IPS-NIHi11 (cell line): ENCODE data around the gene MMP15.

Experiments used
- DNase-seq: peaks from one replicate; pipeline ENCODE4 v3.0.0; 2012; ENCODE audit warnings: mixed read lengths, low spot score

MMP15 gene

GRCh38 chr16:58035356-58036170 is 10.0 kb downstream of the MMP15 start:
- no peak for DNase-seq

DNA sequence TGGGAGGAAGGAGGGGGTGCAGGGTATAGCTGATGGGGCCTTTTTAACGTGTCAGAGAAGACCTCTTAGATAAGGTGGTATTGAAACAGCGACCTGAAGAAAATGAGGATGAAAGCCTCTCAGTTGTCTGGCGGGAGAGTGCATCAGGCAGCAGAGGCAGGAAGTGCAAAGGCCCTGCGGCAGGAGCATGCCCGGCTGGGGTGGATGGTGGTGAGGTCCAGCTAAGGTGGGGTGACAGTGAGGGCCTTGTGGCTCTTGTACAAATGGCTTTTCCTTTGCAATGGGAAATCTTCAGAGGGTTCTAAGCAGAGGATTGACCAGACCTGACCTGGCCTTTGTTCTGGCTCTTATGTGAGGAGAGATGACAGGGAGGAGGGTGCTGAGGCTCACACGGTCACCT is 11.4 kb downstream of the MMP15 start:
- no peak for DNase-seq

DNA sequence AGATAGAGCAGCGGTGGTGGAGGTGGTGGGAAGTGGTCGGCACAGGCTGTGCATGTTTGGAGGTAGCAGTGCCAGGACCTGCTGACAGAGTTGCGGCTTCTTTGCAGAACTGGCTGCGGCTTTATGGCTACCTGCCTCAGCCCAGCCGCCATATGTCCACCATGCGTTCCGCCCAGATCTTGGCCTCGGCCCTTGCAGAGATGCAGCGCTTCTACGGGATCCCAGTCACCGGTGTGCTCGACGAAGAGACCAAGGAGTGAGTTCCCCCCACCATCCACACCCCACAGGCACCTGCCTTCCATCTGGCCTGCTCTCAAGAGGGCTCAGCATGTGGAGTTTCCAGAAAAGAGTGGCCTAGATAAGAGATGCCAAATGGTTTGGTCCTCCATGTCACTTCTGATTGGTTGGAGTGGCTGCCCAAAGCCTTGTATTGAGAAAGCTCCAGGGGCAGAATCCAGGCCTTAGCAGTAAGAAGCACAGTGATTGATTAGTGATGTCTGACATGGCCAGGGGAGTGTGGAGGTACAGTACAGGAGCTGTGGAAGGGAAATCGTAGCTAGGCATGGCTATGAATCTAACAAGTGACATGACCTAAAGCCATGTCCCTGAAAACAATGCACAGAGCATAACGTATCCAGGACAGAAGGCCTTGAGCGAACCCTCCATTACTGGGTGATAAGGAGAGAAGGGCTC is 12.0 kb downstream of the MMP15 start:
- no peak for DNase-seq

- no peak for DNase-seq
These were observed 12.7 kb downstream of the MMP15 start for GRCh38 chr16:58038219-58038641.

GRCh38 chr16:58039829-58040495 is 14.4 kb downstream of the MMP15 start:
- no peak for DNase-seq

DNA sequence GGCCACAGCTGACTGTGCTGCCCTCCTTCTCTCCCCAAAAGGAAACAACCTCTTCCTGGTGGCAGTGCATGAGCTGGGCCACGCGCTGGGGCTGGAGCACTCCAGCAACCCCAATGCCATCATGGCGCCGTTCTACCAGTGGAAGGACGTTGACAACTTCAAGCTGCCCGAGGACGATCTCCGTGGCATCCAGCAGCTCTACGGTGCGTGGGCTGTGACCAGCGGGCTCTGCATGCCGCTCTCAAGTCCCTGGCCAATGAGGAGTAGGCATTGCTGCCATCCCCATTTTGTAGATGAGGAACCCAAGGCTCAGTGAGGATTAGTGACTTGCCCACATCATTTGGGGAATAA is 14.9 kb downstream of the MMP15 start:
- no peak for DNase-seq

DNA sequence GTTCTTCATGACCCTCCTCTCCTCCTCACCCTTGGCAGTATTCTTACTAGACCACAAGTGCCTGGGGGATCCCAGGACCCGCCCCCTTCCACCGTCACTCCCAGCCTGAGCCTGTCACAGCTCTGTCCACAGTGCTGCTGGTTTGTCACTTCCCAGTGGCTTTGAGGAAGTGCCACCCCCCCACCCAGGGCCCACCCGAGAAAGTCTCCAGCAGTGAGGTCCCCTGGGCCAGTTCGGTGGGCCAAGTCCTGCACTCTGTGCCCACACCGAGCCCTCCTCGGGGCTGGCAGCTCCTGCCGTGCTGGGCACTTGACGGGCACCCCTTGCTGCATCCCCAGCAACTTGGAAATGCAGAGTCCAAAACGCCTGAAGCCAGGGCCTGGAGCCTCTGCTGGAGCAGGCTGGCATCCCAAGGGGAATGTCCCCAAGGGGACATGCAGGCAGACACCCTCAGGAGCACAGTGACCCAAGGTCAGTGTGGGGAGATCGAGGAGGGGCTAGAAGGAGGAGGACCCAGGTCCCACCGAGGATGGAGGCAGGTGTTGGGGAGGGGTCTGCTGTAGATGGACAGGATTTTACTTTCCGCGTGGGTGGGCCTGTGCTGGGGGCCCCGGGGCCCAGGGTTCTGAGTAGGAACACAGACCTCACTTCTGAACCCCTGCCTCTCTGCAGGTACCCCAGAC is 15.5 kb downstream of the MMP15 start:
- DNase-seq, result no peak

- no peak for DNase-seq
These were observed 16.0 kb downstream of the MMP15 start for GRCh38 chr16:58041628-58041955.

GRCh38 chr16:58042001-58042885 is 16.7 kb downstream of the MMP15 start:
- DNase-seq, result no peak

DNA sequence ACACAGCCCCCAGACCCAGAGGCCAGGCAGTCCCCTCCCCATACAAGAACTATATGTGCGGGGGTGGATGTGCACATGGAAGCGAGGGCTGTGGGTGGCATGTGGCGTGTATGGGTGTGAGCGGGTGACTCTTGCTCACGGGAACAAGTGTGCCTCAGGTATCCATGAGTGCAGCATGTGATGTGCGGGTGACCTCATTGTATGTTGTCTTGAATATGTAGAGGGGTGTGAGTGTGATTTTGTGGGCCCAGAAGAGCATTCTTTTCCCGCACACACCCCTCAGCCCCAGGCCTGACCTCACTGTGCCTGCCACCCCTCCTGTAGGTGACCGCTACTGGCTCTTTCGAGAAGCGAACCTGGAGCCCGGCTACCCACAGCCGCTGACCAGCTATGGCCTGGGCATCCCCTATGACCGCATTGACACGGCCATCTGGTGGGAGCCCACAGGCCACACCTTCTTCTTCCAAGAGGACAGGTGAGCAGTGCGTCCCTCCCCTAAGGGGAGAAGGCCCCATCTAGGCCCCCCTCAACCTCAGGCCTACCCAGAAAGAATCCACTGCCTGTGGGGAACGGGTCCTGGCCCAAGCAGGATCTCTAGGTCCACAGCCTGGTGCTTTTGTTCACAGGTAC is 17.4 kb downstream of the MMP15 start:
- DNase-seq, result no peak

GRCh38 chr16:58043571-58044155 is 18.1 kb downstream of the MMP15 start:
- DNase-seq, result no peak

DNA sequence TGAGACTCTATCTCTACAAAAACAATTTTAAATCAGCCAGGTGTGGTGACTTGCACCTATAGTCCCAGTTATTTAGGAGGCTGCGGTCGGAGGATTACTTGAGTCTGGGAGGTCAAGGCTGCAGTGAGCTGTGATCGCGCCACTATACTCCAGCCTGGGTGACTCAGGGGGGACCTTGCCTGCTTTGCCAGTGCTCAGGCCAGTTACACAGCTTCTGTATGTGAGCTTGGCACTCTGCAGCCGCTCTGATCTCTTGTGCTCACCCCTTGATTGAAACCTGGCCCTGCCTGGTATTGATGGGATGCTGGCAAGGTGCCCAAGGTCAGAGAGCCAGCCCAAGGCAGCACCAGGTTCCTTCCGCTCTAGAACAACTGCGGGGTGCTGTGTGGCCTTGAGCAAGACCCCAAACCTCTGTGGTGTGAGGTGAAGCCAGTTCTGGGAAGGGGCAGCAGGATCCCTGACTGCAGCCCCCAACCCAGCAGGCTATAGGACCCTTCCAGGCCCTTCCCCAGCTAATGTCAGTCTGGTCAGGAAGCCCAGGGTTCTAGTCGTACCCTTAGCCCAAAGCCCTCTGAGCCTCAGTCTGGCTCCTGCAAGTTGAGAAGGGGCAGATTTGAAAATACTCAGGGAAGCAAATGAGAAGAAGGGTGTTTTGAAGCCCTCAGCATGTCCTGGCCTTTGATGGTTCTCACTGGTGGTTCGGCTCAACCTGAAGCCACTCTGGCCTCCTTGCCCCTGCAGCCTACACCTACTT is 18.9 kb downstream of the MMP15 start:
- DNase-seq, result no peak

DNA sequence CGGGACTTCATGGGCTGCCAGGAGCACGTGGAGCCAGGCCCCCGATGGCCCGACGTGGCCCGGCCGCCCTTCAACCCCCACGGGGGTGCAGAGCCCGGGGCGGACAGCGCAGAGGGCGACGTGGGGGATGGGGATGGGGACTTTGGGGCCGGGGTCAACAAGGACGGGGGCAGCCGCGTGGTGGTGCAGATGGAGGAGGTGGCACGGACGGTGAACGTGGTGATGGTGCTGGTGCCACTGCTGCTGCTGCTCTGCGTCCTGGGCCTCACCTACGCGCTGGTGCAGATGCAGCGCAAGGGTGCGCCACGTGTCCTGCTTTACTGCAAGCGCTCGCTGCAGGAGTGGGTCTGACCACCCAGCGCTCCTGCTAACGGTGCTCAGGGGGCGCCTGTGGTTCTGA is 19.5 kb downstream of the MMP15 start:
- no peak for DNase-seq

- DNase-seq, result no peak
These were observed 20.7 kb downstream of the MMP15 start for GRCh38 chr16:58046054-58046881.

GRCh38 chr16:58046936-58047335 is 21.4 kb downstream of the MMP15 start:
- no peak for DNase-seq

DNA sequence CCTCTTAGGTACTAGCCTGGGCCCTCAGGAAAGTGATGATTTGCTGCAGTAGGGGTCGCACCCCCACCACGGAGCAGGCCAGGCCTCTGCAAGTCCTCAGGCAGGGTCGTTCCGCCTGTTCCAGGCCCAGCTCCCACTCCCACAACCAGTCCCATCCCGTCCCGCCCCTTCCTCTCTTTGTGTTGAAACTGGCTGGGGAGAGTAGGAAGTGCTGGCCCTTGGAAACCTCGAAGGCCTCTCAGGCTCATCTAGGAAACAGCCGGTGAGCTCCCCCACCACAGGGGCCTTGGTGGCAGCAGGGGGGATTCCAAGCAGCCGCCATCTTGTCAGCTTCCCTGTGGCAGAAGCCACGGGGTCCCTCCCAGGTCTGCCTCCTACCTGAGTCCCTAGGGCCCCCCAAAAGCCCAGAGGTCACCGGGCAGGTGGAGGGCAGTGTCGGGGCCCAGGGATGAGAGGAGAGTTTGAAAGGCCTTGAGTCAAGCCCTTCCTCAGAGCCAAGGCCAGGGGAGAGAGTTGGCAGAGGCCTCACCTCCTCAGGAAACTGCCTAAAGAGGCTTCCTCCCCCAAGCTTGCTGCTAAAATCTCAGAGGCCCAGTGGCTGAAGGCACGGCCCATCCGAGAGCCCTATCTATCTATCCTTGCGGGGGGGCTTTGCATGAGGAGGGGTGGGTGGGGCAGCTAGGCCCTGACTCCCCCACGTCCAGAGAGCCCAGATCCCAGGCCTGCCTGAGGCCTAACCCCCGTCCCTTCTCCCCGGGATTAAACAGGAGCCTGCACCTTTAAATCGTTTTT is 22.2 kb downstream of the MMP15 start:
- DNase-seq, result no peak

- DNase-seq, result no peak
These were observed 23.1 kb downstream of the MMP15 start for GRCh38 chr16:58048494-58049231.
